ENCODE results near the gene KIAA0232. TPM values are rescaled to one million over a fixed set of nuclear protein-coding genes. Genes with fewer than 3 reads are reported as not detected.

Gene KIAA0232
- total and polyA plus RNA-seq, 2 of the 8 experiments (the other 6 are each of a cell fraction or from before 2014, with no cell fraction given), result 5.6 to 23.3 TPM

- TF ChIP-seq CHD7 (IDR thresholded peaks at IDR 0.05; ENCODE audit: insufficient replicate concordance, low read length) (no peak), TAF7 (optimal IDR thresholded peaks at IDR 0.05; ENCODE audit: borderline replicate concordance, low read depth, low read length) (no peak), EP300 (IDR thresholded peaks at IDR 0.05; ENCODE audit: borderline replicate concordance in 1 of 2, low read depth in 2 of 2, low read length in 2 of 2) (no peak), RNF2 (IDR thresholded peaks at IDR 0.05; ENCODE audit: borderline replicate concordance, low read depth, low read length, missing control alignments, poor library complexity, severe bottlenecking) (no peak), SIN3A (conservative IDR thresholded peaks at IDR 0.05 in 1 of 2, IDR thresholded peaks at IDR 0.05 in 1 of 2; ENCODE audit: low read depth in 1 of 2, low read length in 2 of 2) (no peak), TBP (IDR thresholded peaks at IDR 0.05; ENCODE audit: low read depth, low read length) (no peak), FOSL1 (IDR thresholded peaks at IDR 0.05; ENCODE audit: insufficient read depth, low read depth, low read length) (no peak)
These were observed 93.9 kb downstream of the KIAA0232 start (continued) for GRCh38 chr4:6876440-6876839.

All from H1 (cell line).